H1 (cell line): Measurements from ENCODE around the gene CCDC88C. TPM values are rescaled to one million over a fixed set of nuclear protein-coding genes. Genes with fewer than 3 reads are reported as not detected.

Experiments
- CTCF ChIA-PET: fragments of 300-600 bp; sonication (Branson Sonifier 250); formaldehyde crosslinking; loops from one replicate; lab custom pipeline; 2021; ENCODE audit not compliant: partially characterized antibody; lab: Charles Lee
- POLR2A ChIA-PET: fragments of 300-600 bp; sonication (Branson Sonifier 250); formaldehyde crosslinking; loops from one replicate; lab custom pipeline; 2021; ENCODE audit warnings: inconsistent platforms; ENCODE audit not compliant: partially characterized antibody; lab: Charles Lee
- DNase-seq, 2 experiments: peaks; one replicate each; pipeline versions ENCODE4 v3.0.0 to v3.0.0-alpha.2; 2010 to 2022; ENCODE audit warnings: low spot score in 2 of 2, low read depth in 1 of 2, mixed read lengths in 1 of 2
- FAIRE-seq: peaks from 2 replicates; lab custom pipeline; 2011; peaks lifted over from hg19 to GRCh38; lab: Jason Lieb, UNC
- H2AFZ ChIP-seq: 2 replicates; pipeline ENCODE4 v1.8.1; 2012; ENCODE audit warnings: low read length, inconsistent platforms
- H2AK5ac ChIP-seq: 2 replicates; pipeline ENCODE4 v1.6.1; 2013; ENCODE audit warnings: low read depth, low read length
- H2BK120ac ChIP-seq: replicated peaks from 2 replicates; pipeline ENCODE3; 2013; ENCODE audit warnings: low read depth, low read length, inconsistent platforms
- H2BK12ac ChIP-seq: 2 replicates; pipeline ENCODE4 v1.6.1; 2013; ENCODE audit warnings: low read depth, low read length
- H2BK15ac ChIP-seq: 2 replicates; pipeline ENCODE4 v1.6.1; 2013; ENCODE audit warnings: low read length
- H2BK20ac ChIP-seq: 2 replicates; pipeline ENCODE4 v1.6.1; 2013; ENCODE audit warnings: low read length
- H2BK5ac ChIP-seq: 2 replicates; pipeline ENCODE4 v1.6.1; 2013; ENCODE audit warnings: low read depth, low read length
- H3K14ac ChIP-seq: 2 replicates; pipeline ENCODE4 v1.6.1; 2013; ENCODE audit warnings: inconsistent platforms; ENCODE audit not compliant: insufficient read length
- H3K18ac ChIP-seq: 2 replicates; pipeline ENCODE4 v1.6.1; 2013; ENCODE audit warnings: low read length; ENCODE audit errors: extremely low read depth
- H3K23ac ChIP-seq: 2 replicates; pipeline ENCODE4 v1.6.1; 2013; ENCODE audit warnings: inconsistent platforms; ENCODE audit not compliant: insufficient read length
- H3K23me2 ChIP-seq: 2 replicates; pipeline ENCODE4 v1.6.1; 2013; ENCODE audit warnings: low read depth, low read length
- H3K27ac ChIP-seq: 2 replicates; pipeline ENCODE4 v1.6.1; 2011; ENCODE audit warnings: low read depth, low read length, inconsistent platforms
- H3K27me3 ChIP-seq, 4 experiments: replicated peaks in 1 of 4; 1 replicate in 1 of 4; 2 replicates in 3 of 4; pipeline versions ENCODE4 v1.6.1 to v1.8.1; 2011 to 2013; ENCODE audit warnings: low read length in 3 of 4, mild to moderate bottlenecking in 3 of 4, inconsistent platforms in 2 of 4, mixed read lengths in 2 of 4, moderate library complexity in 1 of 4; ENCODE audit not compliant: control insufficient read depth in 3 of 4, insufficient read depth in 3 of 4; ENCODE audit errors: extremely low read depth in 1 of 4
- H3K36me3 ChIP-seq, 4 experiments: 2 replicates each; pipeline versions ENCODE4 v1.6.1 to v1.8.1; 2011 to 2013; ENCODE audit warnings: mild to moderate bottlenecking in 4 of 4, low read length in 3 of 4, moderate library complexity in 2 of 4, control low read depth in 1 of 4, inconsistent platforms in 1 of 4; ENCODE audit not compliant: insufficient read depth in 4 of 4, control insufficient read depth in 2 of 4
- H3K4ac ChIP-seq: replicated peaks from 2 replicates; pipeline ENCODE3; 2013; ENCODE audit warnings: low read length, low read depth, mixed read lengths, inconsistent platforms; ENCODE audit not compliant: insufficient read length
- H3K4me1 ChIP-seq, 4 experiments: replicated peaks in 1 of 4; 1 replicate in 1 of 4; 2 replicates in 3 of 4; pipeline versions ENCODE4 v1.6.1 to v1.8.1; 2011 to 2013; ENCODE audit warnings: low read length in 3 of 4, inconsistent platforms in 2 of 4, mixed read lengths in 1 of 4; ENCODE audit not compliant: insufficient read depth in 4 of 4, control insufficient read depth in 3 of 4
- H3K4me2 ChIP-seq, 2 experiments: 2 replicates each; pipeline versions ENCODE4 v1.6.1 to v1.8.1; 2011 to 2013; ENCODE audit warnings: low read depth in 2 of 2, low read length in 2 of 2, control low read depth in 1 of 2, inconsistent platforms in 1 of 2, mild to moderate bottlenecking in 1 of 2; ENCODE audit not compliant: insufficient read depth in 1 of 2
- H3K4me3 ChIP-seq, 4 experiments: fragments of 200-600, 300-600 bp in 1 of 4; sonication (generic), shearing (Covaris generic), sonication (Bioruptor Twin) in 1 of 4; 2 replicates each; pipeline versions ENCODE4 v1.5.1 to v1.8.1; 2011 to 2016; ENCODE audit warnings: low read length in 4 of 4, low read depth in 3 of 4, control low read depth in 2 of 4, inconsistent platforms in 2 of 4, mild to moderate bottlenecking in 2 of 4, mixed read lengths in 1 of 4, moderate library complexity in 1 of 4; ENCODE audit not compliant: insufficient read depth in 2 of 4; ENCODE audit errors: extremely low read depth in 1 of 4
- H3K56ac ChIP-seq: replicated peaks from 2 replicates; pipeline ENCODE3; 2013; ENCODE audit warnings: low read depth, mild to moderate bottlenecking, mixed read lengths, low read length, inconsistent platforms; ENCODE audit not compliant: insufficient read length
- H3K79me1 ChIP-seq: 2 replicates; pipeline ENCODE4 v1.6.1; 2013; ENCODE audit warnings: low read depth, low read length, control low read depth
- H3K79me2 ChIP-seq, 2 experiments: 2 replicates each; pipeline versions ENCODE4 v1.6.1 to v1.8.1; 2012 to 2013; ENCODE audit warnings: low read length in 2 of 2, mild to moderate bottlenecking in 2 of 2, inconsistent platforms in 1 of 2; ENCODE audit not compliant: insufficient read depth in 2 of 2, control insufficient read depth in 1 of 2
- H3K9ac ChIP-seq, 4 experiments: replicated peaks in 1 of 4; 1 replicate in 1 of 4; 2 replicates in 3 of 4; pipeline versions ENCODE4 v1.6.1 to v1.8.1; 2011 to 2013; ENCODE audit warnings: low read depth in 3 of 4, low read length in 3 of 4, control low read depth in 2 of 4, mild to moderate bottlenecking in 2 of 4, moderate library complexity in 2 of 4, inconsistent platforms in 1 of 4; ENCODE audit errors: extremely low read depth in 1 of 4
- H3K9me3 ChIP-seq, 2 experiments: 2 replicates each; pipeline versions ENCODE4 v1.6.1 to v1.8.1; 2012 to 2013; ENCODE audit warnings: mild to moderate bottlenecking in 2 of 2, moderate library complexity in 2 of 2, control low read depth in 1 of 2, inconsistent platforms in 1 of 2, low read depth in 1 of 2, low read length in 1 of 2, mixed read lengths in 1 of 2; ENCODE audit not compliant: insufficient read depth in 2 of 2
- H4K20me1 ChIP-seq, 2 experiments: replicated peaks in 1 of 2; 2 replicates each; pipeline versions ENCODE3 to v1.8.1; 2011 to 2013; ENCODE audit warnings: inconsistent platforms in 2 of 2, low read length in 2 of 2, mild to moderate bottlenecking in 1 of 2; ENCODE audit not compliant: insufficient read depth in 2 of 2, control insufficient read depth in 1 of 2
- H4K5ac ChIP-seq: 2 replicates; pipeline ENCODE4 v1.6.1; 2013; ENCODE audit warnings: low read length, low read depth, mixed read lengths, inconsistent platforms; ENCODE audit not compliant: insufficient read length
- H4K8ac ChIP-seq: 2 replicates; pipeline ENCODE4 v1.8.0; 2013; ENCODE audit warnings: mild to moderate bottlenecking, moderate library complexity, low read length, inconsistent platforms; ENCODE audit not compliant: insufficient read depth; ENCODE audit errors: extremely low read depth
- H4K91ac ChIP-seq: replicated peaks from 2 replicates; pipeline ENCODE3; 2013; ENCODE audit warnings: low read length, mixed read lengths, inconsistent platforms; ENCODE audit not compliant: insufficient read length
- BACH1 ChIP-seq: IDR thresholded peaks from 2 replicates; pipeline ENCODE4 v1.6.1; 2012; ENCODE audit warnings: low read length, improper control_type of control experiment
- CEBPB ChIP-seq: IDR thresholded peaks from 2 replicates; pipeline ENCODE4 v1.6.1; 2012; ENCODE audit warnings: low read depth, low read length
- SAP30 ChIP-seq: fragments of 300-600 bp; sonication (generic); IDR thresholded peaks from 2 replicates; pipeline ENCODE4 v1.7.1; 2012; ENCODE audit warnings: low read length, moderate library complexity, mild to moderate bottlenecking, inconsistent platforms; ENCODE audit not compliant: insufficient read depth, insufficient replicate concordance
- WGBS, 2 experiments: shearing (Covaris generic) in 1 of 2; methylation state at CpG; one replicate each; pipeline versions ENCODE4 v1.1.6 to v1.1.7; 2013 to 2015; ENCODE audit warnings: low lambda C conversion rate in 2 of 2, mixed read lengths in 2 of 2, inconsistent platforms in 1 of 2, low coverage in 1 of 2, missing lambda C conversion rate in 1 of 2; ENCODE audit not compliant: insufficient replicate concordance in 2 of 2, insufficient coverage in 1 of 2, insufficient read length in 1 of 2; ENCODE audit errors: extremely low coverage in 1 of 2, missing lambda C conversion rate in 1 of 2; 5-methylcytosine and 5-hydroxymethylcytosine counted together
- polyA plus RNA-seq, 7 experiments: library from polyadenylated mRNA; depleted of rRNA in 3 of 7; stranded (reverse) in 5 of 7; unstranded in 2 of 7; fragments of >200 nt in 5 of 7; fragments of 200-250 nt in 2 of 7; gene quantifications; 1 replicate in 5 of 7; 2 replicates in 1 of 7; 4 replicates in 1 of 7; pipeline versions ENCODE4 v1.2.1 to v1.2.3, GENCODE V29; 2011 to 2013; ENCODE audit warnings: missing spikeins in 2 of 7, mixed read lengths in 2 of 7
- total RNA-seq: library from RNA; stranded (reverse); fragmentation: NEBNext Ultra II Directional; extraction: Animal tissue kit (Norgen Biotek cat#: 25700); gene quantifications from 2 replicates; pipeline ENCODE4 v1.2.1, GENCODE V29; 2021

The CCDC88C gene
- total and polyA plus RNA-seq, 2 of the 8 experiments (the other 6 are each of a cell fraction or from before 2014, with no cell fraction given) = 10.3 to 57.7 TPM

- Histone ChIP-seq H3K4me3 (no peak overlapping the region), H2BK5ac (no peak overlapping the region; the same call in 1 of the 2 replicates), H2AK5ac (no peak overlapping the region), H3K4ac (no peak overlapping the region), H3K23ac (no peak overlapping the region), H3K9ac (no peak overlapping the region), H3K4me1 (no peaks in the 10 kb centered on the region), H3K79me1 (no peaks in the 10 kb centered on the region; the same call in 1 of the 2 replicates), H3K23me2 (no peaks in the 10 kb centered on the region), H4K5ac (no peak overlapping the region), H3K36me3 (peaks cover 18 to 70% (median 44%) of the 10 kb centered on the region in 4 experiments), H3K4me2 (no peak overlapping the region), H3K79me2 (no peaks in the 10 kb centered on the region), H2BK12ac (no peak overlapping the region), H4K8ac (no peak overlapping the region; the same call in 1 of the 2 replicates), H2AFZ (no peak overlapping the region), H3K56ac (no peak overlapping the region), H3K27ac (no peak overlapping the region), H3K27me3 (no peaks in the 10 kb centered on the region), H2BK15ac (no peak overlapping the region), H2BK20ac (no peak overlapping the region), H3K9me3 (no peaks in the 10 kb centered on the region), H3K18ac (no peak overlapping the region), H4K20me1 (peaks cover 0 to under 1% of the 10 kb centered on the region in 2 experiments), H4K91ac (no peak overlapping the region), H3K14ac (no peak overlapping the region), H2BK120ac (no peak overlapping the region)
- CTCF ChIA-PET = interaction anchor here (1.4 to 2.0 kb wide), 4 partner anchors 11 to 58 kb away, joined by 3 to 9 read pairs (median 6); no protein-coding TSS in a partner anchor
- WGBS, 2 experiments = 88% methylated on average over 16 of the region's 16 CpGs; no CpG with 5 or more reads in 1 of the 2 experiments
- POLR2A ChIA-PET = no interaction called here
- no peak for DNase-seq
- no peak for FAIRE-seq
- TF ChIP-seq BACH1 = no peak
- TF ChIP-seq CEBPB = no peak
- no peak for TF ChIP-seq SAP30
These were observed 120.4 kb downstream of the CCDC88C start for GRCh38 chr14:91297081-91297711.
